ENCODE data around the gene PLAAT5.

Gene PLAAT5

DNA sequence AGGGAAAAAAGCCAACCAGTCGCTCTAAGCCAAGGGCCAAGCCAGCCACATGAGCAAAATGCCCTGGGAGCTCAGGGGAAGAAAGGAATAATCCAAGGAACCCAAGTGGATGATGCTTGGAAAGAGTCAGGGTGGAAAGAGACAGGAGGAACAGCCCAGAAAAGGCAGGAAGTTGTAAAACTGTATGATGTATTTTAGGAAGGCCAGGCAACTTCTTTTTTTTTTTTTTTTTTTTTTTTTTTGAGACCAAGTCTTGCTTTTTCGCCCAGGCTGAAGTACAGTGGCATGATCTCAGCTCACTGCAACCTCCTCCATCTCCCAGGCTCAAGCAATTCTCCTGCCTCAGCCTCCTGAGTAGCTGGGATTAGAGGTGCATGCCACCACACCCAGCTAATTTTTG, 16.5 kb upstream of the PLAAT5 start:
- no peak overlapping the region for H2AFZ ChIP-seq (ENCODE audit: low read depth, low read length)
- no peaks in the 10 kb centered on the region for H3K36me3 ChIP-seq (replicated peaks; ENCODE audit: low read depth, low read length)
- no peak overlapping the region for H3K4me2 ChIP-seq (ENCODE audit: low read length)
- H3K9me3 ChIP-seq (ENCODE audit: insufficient read depth, low read length): no peaks in the 10 kb centered on the region
- TF ChIP-seq, protein P1, sequence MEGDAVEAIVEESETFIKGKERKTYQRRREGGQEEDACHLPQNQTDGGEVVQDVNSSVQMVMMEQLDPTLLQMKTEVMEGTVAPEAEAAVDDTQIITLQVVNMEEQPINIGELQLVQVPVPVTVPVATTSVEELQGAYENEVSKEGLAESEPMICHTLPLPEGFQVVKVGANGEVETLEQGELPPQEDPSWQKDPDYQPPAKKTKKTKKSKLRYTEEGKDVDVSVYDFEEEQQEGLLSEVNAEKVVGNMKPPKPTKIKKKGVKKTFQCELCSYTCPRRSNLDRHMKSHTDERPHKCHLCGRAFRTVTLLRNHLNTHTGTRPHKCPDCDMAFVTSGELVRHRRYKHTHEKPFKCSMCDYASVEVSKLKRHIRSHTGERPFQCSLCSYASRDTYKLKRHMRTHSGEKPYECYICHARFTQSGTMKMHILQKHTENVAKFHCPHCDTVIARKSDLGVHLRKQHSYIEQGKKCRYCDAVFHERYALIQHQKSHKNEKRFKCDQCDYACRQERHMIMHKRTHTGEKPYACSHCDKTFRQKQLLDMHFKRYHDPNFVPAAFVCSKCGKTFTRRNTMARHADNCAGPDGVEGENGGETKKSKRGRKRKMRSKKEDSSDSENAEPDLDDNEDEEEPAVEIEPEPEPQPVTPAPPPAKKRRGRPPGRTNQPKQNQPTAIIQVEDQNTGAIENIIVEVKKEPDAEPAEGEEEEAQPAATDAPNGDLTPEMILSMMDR (IDR thresholded peaks at IDR 0.05; ENCODE audit: low read depth, low read length): no peak
- no peak for TF ChIP-seq EZH2phosphoT487 (IDR thresholded peaks at IDR 0.05; ENCODE audit: low read depth)
- H3K79me2 ChIP-seq (ENCODE audit: low read length): no peaks in the 10 kb centered on the region
- H3K27ac ChIP-seq (ENCODE audit: low read length): no peak overlapping the region
- H4K20me1 ChIP-seq (ENCODE audit: insufficient read depth, low read length): no peaks in the 10 kb centered on the region
- H3K4me1 ChIP-seq (ENCODE audit: low read length): no peaks in the 10 kb centered on the region
- H3K27me3 ChIP-seq (ENCODE audit: low read depth, low read length): no peaks in the 10 kb centered on the region
- no peak overlapping the region for H3K4me3 ChIP-seq (ENCODE audit: low read length)
- H3K9ac ChIP-seq (ENCODE audit: low read length): no peak overlapping the region

DNA sequence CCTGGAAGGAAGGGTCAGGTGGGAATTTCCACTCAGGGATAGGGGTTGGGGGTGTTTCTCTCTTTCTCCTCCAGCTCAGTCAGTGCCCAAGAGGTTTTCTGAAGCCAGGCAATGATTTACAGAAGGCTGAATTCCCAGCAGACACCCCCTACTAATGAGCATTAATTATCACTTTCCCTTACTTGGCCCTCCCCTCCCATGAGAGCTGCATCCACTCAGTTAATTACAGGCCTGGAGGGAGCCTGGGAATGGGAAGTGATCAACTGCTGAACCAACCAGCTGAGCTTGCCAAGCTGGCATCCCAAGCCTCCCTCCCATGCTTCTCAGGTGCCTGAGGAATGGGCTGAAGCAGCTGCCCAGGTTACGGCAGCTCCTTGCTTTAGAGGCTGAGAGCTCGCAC, 15.9 kb upstream of the PLAAT5 start:
- Histone ChIP-seq H3K27ac (ENCODE audit: low read length) (no peak overlapping the region), H3K79me2 (ENCODE audit: low read length) (no peaks in the 10 kb centered on the region), H3K27me3 (ENCODE audit: low read depth, low read length) (no peaks in the 10 kb centered on the region), H3K36me3 (replicated peaks; ENCODE audit: low read depth, low read length) (no peaks in the 10 kb centered on the region), H4K20me1 (ENCODE audit: insufficient read depth, low read length) (no peaks in the 10 kb centered on the region), H3K9ac (ENCODE audit: low read length) (no peak overlapping the region), H3K4me1 (ENCODE audit: low read length) (no peaks in the 10 kb centered on the region), H3K9me3 (ENCODE audit: insufficient read depth, low read length) (no peaks in the 10 kb centered on the region), H3K4me2 (ENCODE audit: low read length) (no peak overlapping the region), H3K4me3 (ENCODE audit: low read length) (no peak overlapping the region), H2AFZ (ENCODE audit: low read depth, low read length) (no peak overlapping the region)
- TF ChIP-seq, protein P1 (IDR thresholded peaks at IDR 0.05; ENCODE audit: low read depth, low read length): no peak
- TF ChIP-seq EZH2phosphoT487 (IDR thresholded peaks at IDR 0.05; ENCODE audit: low read depth): no peak

DNA sequence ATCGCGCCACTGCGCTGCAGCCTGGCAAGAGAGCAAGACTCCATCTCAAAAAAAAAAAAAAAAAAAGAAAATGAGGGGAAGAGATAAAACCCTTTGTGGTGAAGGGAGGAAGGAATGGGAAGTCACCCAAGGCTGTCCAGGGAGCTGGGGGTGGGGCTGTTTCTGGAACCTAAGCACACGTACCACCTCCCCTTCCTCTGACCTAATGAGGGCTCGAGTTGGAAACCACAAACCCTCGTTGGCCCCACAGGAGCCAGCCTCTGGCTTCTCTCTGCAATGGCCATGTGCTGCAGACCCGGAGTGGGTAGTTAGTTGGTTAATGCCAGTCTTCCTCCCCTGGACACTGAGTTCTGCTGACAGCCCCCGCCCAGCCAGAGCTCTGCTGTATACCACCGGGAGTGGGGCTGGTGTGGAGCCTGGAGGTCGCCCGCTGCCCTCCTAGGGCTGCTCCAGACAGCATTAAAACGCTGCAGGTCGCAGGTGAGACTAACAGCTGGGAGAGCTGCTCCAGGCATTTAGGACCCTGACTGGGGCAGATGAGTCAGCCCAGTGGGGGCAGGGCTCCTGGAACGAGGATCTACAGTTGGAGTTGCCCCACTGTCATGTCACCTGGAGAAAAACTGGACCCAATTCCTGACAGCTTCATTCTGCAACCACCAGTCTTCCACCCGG, 15.0 kb upstream of the PLAAT5 start, which contains the start of gene LGALS12:
Gene LGALS12 (plus strand): TSS at position 228 of the 672 bp plus-strand sequence. CDS start 375 bp downstream, at position 603.
- Histone ChIP-seq H3K4me1 (ENCODE audit: low read length) (no peaks in the 10 kb centered on the region), H3K27ac (ENCODE audit: low read length) (no peak within 1 kb of the TSS), H2AFZ (ENCODE audit: low read depth, low read length) (no peak within 1 kb of the TSS), H3K36me3 (replicated peaks; ENCODE audit: low read depth, low read length) (no peaks in the 10 kb centered on the region), H3K4me2 (ENCODE audit: low read length) (no peak within 1 kb of the TSS), H3K79me2 (ENCODE audit: low read length) (no peaks in the 10 kb centered on the region), H3K4me3 (ENCODE audit: low read length) (no peak within 1 kb of the TSS), H3K9me3 (ENCODE audit: insufficient read depth, low read length) (no peaks in the 10 kb centered on the region), H3K27me3 (ENCODE audit: low read depth, low read length) (no peaks in the 10 kb centered on the region), H3K9ac (ENCODE audit: low read length) (no peak within 1 kb of the TSS), H4K20me1 (ENCODE audit: insufficient read depth, low read length) (no peaks in the 10 kb centered on the region)
- TF ChIP-seq, protein P1 (IDR thresholded peaks at IDR 0.05; ENCODE audit: low read depth, low read length): no peak
- no peak for TF ChIP-seq EZH2phosphoT487 (IDR thresholded peaks at IDR 0.05; ENCODE audit: low read depth)

DNA sequence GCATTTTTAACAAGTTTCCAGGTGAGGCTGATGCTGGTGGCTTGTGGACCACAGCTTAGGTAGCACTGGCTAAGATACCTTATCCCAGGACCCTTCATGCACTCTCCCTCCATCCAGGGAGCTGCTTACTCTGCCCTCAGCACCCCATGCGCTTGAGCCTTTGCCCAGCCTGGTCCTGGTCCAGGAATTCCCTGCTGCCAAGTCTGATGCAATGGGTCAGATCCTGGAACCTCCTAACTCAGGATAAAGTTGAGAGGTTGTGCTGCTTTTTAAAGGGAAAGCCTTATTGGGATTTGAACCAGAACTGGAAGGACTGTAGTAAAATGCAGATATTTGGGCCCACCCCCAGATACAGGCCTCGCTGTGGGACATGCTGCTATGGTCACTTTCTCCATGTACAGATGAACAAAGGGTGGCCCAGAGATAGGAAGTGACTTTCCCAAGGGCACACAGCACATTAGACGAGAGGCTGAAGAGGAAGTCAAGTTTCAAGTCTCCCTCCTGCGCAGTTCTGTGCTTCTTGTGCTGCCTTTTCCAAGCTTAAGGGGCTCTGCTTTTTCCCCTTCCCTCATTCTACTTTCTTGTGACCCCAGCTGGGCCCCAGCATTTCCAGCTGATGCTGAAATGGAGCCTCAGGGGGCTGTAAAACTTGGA, 14.1 kb upstream of the PLAAT5 start:
- H3K9me3 ChIP-seq (ENCODE audit: insufficient read depth, low read length): peaks cover 6% of the 10 kb centered on the region; the same call in 1 of the 2 replicates
- no peak overlapping the region for H2AFZ ChIP-seq (ENCODE audit: low read depth, low read length)
- no peaks in the 10 kb centered on the region for H4K20me1 ChIP-seq (ENCODE audit: insufficient read depth, low read length)
- H3K4me1 ChIP-seq (ENCODE audit: low read length): no peaks in the 10 kb centered on the region
- no peak overlapping the region for H3K9ac ChIP-seq (ENCODE audit: low read length)
- no peaks in the 10 kb centered on the region for H3K79me2 ChIP-seq (ENCODE audit: low read length)
- H3K27ac ChIP-seq (ENCODE audit: low read length): no peak overlapping the region
- no peaks in the 10 kb centered on the region for H3K36me3 ChIP-seq (replicated peaks; ENCODE audit: low read depth, low read length)
- no peak overlapping the region for H3K4me2 ChIP-seq (ENCODE audit: low read length)
- no peaks in the 10 kb centered on the region for H3K27me3 ChIP-seq (ENCODE audit: low read depth, low read length)
- H3K4me3 ChIP-seq (ENCODE audit: low read length): no peak overlapping the region
- TF ChIP-seq, protein P1 (IDR thresholded peaks at IDR 0.05; ENCODE audit: low read depth, low read length): no peak
- TF ChIP-seq EZH2phosphoT487 (IDR thresholded peaks at IDR 0.05; ENCODE audit: low read depth): no peak
